K562 (cell line): Measurements from ENCODE around the gene UGT2A1. TPM values are rescaled to one million over a fixed set of nuclear protein-coding genes. Genes with fewer than 3 reads are reported as not detected.

ENCODE experiments used
- ATAC-seq: fragments of 200-7000 bp; cut with Tn5 transposase; 3 replicates; pipeline ENCODE4 v1.9.1; 2020; ENCODE audit warnings: moderate library complexity
- BruUV-seq: library from RNA; stranded (reverse); fragments of 400-500 nt; replicated peaks from 2 replicates; lab custom pipeline; 2021; lab: Mats Ljungman, UMichigan
- CTCF ChIA-PET: fragments of 300-600 bp; formaldehyde crosslinking; extraction: SDS; loops from one replicate; lab custom pipeline; 2021; ENCODE audit warnings: low intra/inter-chr PET ratio; lab: Yijun Ruan, JAX
- POLR2A ChIA-PET: fragments of 300-600, 350-650 bp; sonication (Branson Sonifier 250); formaldehyde crosslinking; extraction: SDS; loops from one replicate; lab custom pipeline; 2021; ENCODE audit warnings: antibody characterized with exemption, inconsistent platforms; lab: Yijun Ruan, JAX
- DNase-seq, 4 experiments: peaks; one replicate each; pipeline versions ENCODE4 v3.0.0 to v3.0.0-alpha.2; 2011 to 2018; ENCODE audit warnings: low spot score in 3 of 4, mixed read lengths in 3 of 4; ENCODE audit errors: extremely low read depth in 1 of 4
- FAIRE-seq: peaks from 2 replicates; lab custom pipeline; 2011; peaks lifted over from hg19 to GRCh38; lab: Jason Lieb, UNC
- H2AFZ ChIP-seq: 2 replicates; pipeline ENCODE4 v1.6.0; 2011; ENCODE audit warnings: low read depth, low read length, control low read depth, inconsistent platforms
- H3K27ac ChIP-seq: fragments of 200-600 bp; 3 replicates; pipeline ENCODE4 v1.8.0; 2011; ENCODE audit warnings: low read depth, mild to moderate bottlenecking, control low read depth, inconsistent platforms, low read length, moderate library complexity, mixed read lengths; ENCODE audit errors: extremely low read depth
- H3K27me3 ChIP-seq, 2 experiments: fragments of 300-600 bp in 1 of 2; 2 replicates in 1 of 2; 3 replicates in 1 of 2; pipeline versions ENCODE4 v1.6.0 to v1.8.0; 2011; ENCODE audit warnings: inconsistent platforms in 2 of 2, low read length in 2 of 2, mild to moderate bottlenecking in 1 of 2, mixed read lengths in 1 of 2, moderate library complexity in 1 of 2; ENCODE audit not compliant: control insufficient read depth in 2 of 2, insufficient read depth in 2 of 2
- H3K36me3 ChIP-seq: fragments of 300-600 bp; 3 replicates; pipeline ENCODE4 v1.8.0; 2011; ENCODE audit warnings: mild to moderate bottlenecking, low read length, inconsistent platforms; ENCODE audit not compliant: control insufficient read depth, insufficient read depth
- H3K4me1 ChIP-seq, 2 experiments: fragments of 200-600 bp in 1 of 2; replicated peaks in 1 of 2; 2 replicates in 1 of 2; 3 replicates in 1 of 2; pipeline versions ENCODE4 v1.5.1 to v1.8.0; 2011; ENCODE audit warnings: inconsistent platforms in 2 of 2, low read length in 2 of 2, mild to moderate bottlenecking in 1 of 2, mixed read lengths in 1 of 2, moderate library complexity in 1 of 2; ENCODE audit not compliant: control insufficient read depth in 2 of 2, insufficient read depth in 2 of 2
- H3K4me2 ChIP-seq: 2 replicates; pipeline ENCODE4 v1.6.1; 2011; ENCODE audit warnings: low read length, control low read depth, inconsistent platforms, mixed read lengths; ENCODE audit not compliant: insufficient read depth
- H3K4me3 ChIP-seq: fragments of 200-600 bp; sonication (generic), shearing (Covaris generic); 2 replicates; pipeline ENCODE4 v1.5.1; 2016; ENCODE audit warnings: control low read depth, inconsistent platforms
- H3K79me2 ChIP-seq: fragments of 200-600 bp; 3 replicates; pipeline ENCODE4 v1.8.0; 2011; ENCODE audit warnings: low read length, inconsistent platforms; ENCODE audit not compliant: control insufficient read depth, insufficient read depth
- H3K9ac ChIP-seq, 2 experiments: 2 replicates each; pipeline versions ENCODE4 v1.6.0 to v1.6.1; 2011; ENCODE audit warnings: low read depth in 2 of 2, low read length in 2 of 2, control low read depth in 1 of 2, inconsistent platforms in 1 of 2, mild to moderate bottlenecking in 1 of 2, mixed read lengths in 1 of 2; ENCODE audit not compliant: insufficient read depth in 1 of 2
- H3K9me1 ChIP-seq: one replicate; pipeline ENCODE4 v1.6.0; 2011; ENCODE audit warnings: inconsistent platforms, mild to moderate bottlenecking, low read length, moderate library complexity; ENCODE audit not compliant: control insufficient read depth, insufficient read depth
- H3K9me3 ChIP-seq: replicated peaks from 2 replicates; pipeline ENCODE4 v1.5.1; 2011; ENCODE audit warnings: low read depth, low read length, inconsistent platforms; ENCODE audit not compliant: control insufficient read depth, insufficient read depth
- H4K20me1 ChIP-seq: replicated peaks from 2 replicates; pipeline ENCODE4 v1.6.1; 2011; ENCODE audit warnings: low read length, inconsistent platforms, mixed read lengths; ENCODE audit not compliant: control insufficient read depth, insufficient read depth
- CREBBP ChIP-seq: IDR thresholded peaks from one replicate; pipeline ENCODE4 v1.6.1; 2012; ENCODE audit warnings: low read depth, mild to moderate bottlenecking, control low read depth, inconsistent platforms, low read length
- ELF4 ChIP-seq: fragments of 450-650 bp; formaldehyde crosslinking; IDR thresholded peaks from 2 replicates; pipeline ENCODE4 v1.4.0; 2022; ENCODE audit warnings: missing genetic modification characterization
- KAT2B ChIP-seq: IDR thresholded peaks from one replicate; pipeline ENCODE4 v1.6.1; 2012; ENCODE audit warnings: low read depth, mild to moderate bottlenecking, control low read depth, inconsistent platforms, low read length, moderate library complexity
- LEF1 ChIP-seq: fragments of 450-650 bp; IDR thresholded peaks from 2 replicates; pipeline ENCODE4 v1.6.1; 2016; ENCODE audit warnings: mild to moderate bottlenecking
- NR2C1 ChIP-seq, 2 experiments: fragments of 450-650 bp; IDR thresholded peaks; 2 replicates each; pipeline ENCODE4 v1.6.1; 2017; ENCODE audit warnings: mild to moderate bottlenecking in 2 of 2, antibody characterized with exemption in 1 of 2, inconsistent platforms in 1 of 2, missing compliant biosample characterization in 1 of 2, missing genetic modification characterization in 1 of 2
- NR2C2 ChIP-seq, 2 experiments: fragments of 200-800 bp in 1 of 2; sonication (Bioruptor generic) in 1 of 2; sonication (generic) in 1 of 2; formaldehyde crosslinking in 1 of 2; IDR thresholded peaks; 2 replicates each; pipeline versions ENCODE4 v1.6.1 to v1.8.0; 2016 to 2022; ENCODE audit warnings: mild to moderate bottlenecking in 1 of 2, missing compliant biosample characterization in 1 of 2, missing genetic modification characterization in 1 of 2, missing genetic modification reagents in 1 of 2
- PKNOX1 ChIP-seq: fragments of 450-650 bp; IDR thresholded peaks from 2 replicates; pipeline ENCODE4 v1.6.1; 2016
- RBM17 ChIP-seq: fragments of 200-400 bp; formaldehyde crosslinking; IDR thresholded peaks from 2 replicates; pipeline ENCODE4 v1.6.1; 2017; ENCODE audit warnings: low read depth, mild to moderate bottlenecking, low read length, borderline replicate concordance
- TAF7 ChIP-seq: fragments of 450-650 bp; IDR thresholded peaks from 2 replicates; pipeline ENCODE4 v1.6.1; 2016; ENCODE audit warnings: missing genetic modification characterization, missing compliant biosample characterization
- TFE3 ChIP-seq: fragments of 450-650 bp; formaldehyde crosslinking; IDR thresholded peaks from 2 replicates; pipeline ENCODE4 v1.4.0; 2020; ENCODE audit warnings: mild to moderate bottlenecking, mixed read lengths
- XRCC3 ChIP-seq: fragments of 450-650 bp; IDR thresholded peaks from 2 replicates; pipeline ENCODE4 v1.6.1; 2017; ENCODE audit warnings: mild to moderate bottlenecking, moderate library complexity
- XRCC5 ChIP-seq: fragments of 200-400 bp; formaldehyde crosslinking; IDR thresholded peaks from 2 replicates; pipeline ENCODE4 v1.6.1; 2017; ENCODE audit warnings: low read depth, mild to moderate bottlenecking, low read length
- ZNF778 ChIP-seq: fragments of 450-650 bp; formaldehyde crosslinking; IDR thresholded peaks from 2 replicates; pipeline ENCODE4 v1.4.0; 2020; ENCODE audit warnings: mild to moderate bottlenecking, moderate library complexity
- ZNF830 ChIP-seq: fragments of 250-450 bp; sonication (Bioruptor Pico); IDR thresholded peaks from 2 replicates; pipeline ENCODE4 v1.5.0; 2021; ENCODE audit warnings: mild to moderate bottlenecking
- WGBS: fragments of 100-300 bp; shearing (Covaris generic); methylation state at CpG from one replicate; pipeline ENCODE4 v1.1.6; 2016; ENCODE audit warnings: low coverage, mixed read lengths; ENCODE audit not compliant: insufficient coverage; ENCODE audit errors: missing lambda C conversion rate; 5-methylcytosine and 5-hydroxymethylcytosine counted together
- in situ Hi-C: fragments of 300-500 bp; cut with MboI; formaldehyde crosslinking; loops from 4 replicates; pipeline ENCODE4 v1.15.0; 2018; ENCODE audit warnings: inconsistent platforms, mixed read lengths
- intact Hi-C: fragments of 100-400 bp; cut with micrococcal nuclease; formaldehyde crosslinking; loops from 2 replicates; pipeline ENCODE4 v1.14.2; 2022
- polyA plus RNA-seq, 8 experiments: library from polyadenylated mRNA; depleted of rRNA in 4 of 8; stranded (reverse) in 5 of 8; unstranded in 3 of 8; fragments of >200 nt; fragmentation: Nextera tagmentation in 2 of 8; fragmentation: Illumina TruSeq in 1 of 8; extraction: Ambion mirVana in 2 of 8; extraction: Trizol in 1 of 8; gene quantifications; 2 replicates each; pipeline versions ENCODE4 v1.2.1 to v1.2.3, GENCODE V29; 2011 to 2014; ENCODE audit warnings: inconsistent platforms in 1 of 8, missing spikeins in 1 of 8
- total RNA-seq, 7 experiments: library from RNA; depleted of rRNA in 6 of 7; stranded (reverse); fragments of >200 nt in 6 of 7; fragmentation: Illumina TruSeq in 2 of 7; extraction: Trizol in 2 of 7; gene quantifications; 2 replicates each; pipeline versions ENCODE4 v1.2.1 to v1.2.3, GENCODE V29; 2011 to 2021; ENCODE audit warnings: low replicate concordance in 1 of 7
- TF ChIP-seq, protein P1 (sequence below): fragments of 450-650 bp; IDR thresholded peaks from 2 replicates; pipeline ENCODE4 v1.6.1; 2016; ENCODE audit warnings: low read depth, mild to moderate bottlenecking, moderate library complexity
- TF ChIP-seq, protein P2 (sequence below): conservative IDR thresholded peaks from 2 replicates; pipeline ENCODE4 v1.6.1; 2011; ENCODE audit warnings: low read depth, mild to moderate bottlenecking, low read length; ENCODE audit not compliant: control insufficient read depth

Gene UGT2A1
- total and polyA plus RNA-seq, 9 of the 15 experiments (the other 6 are each of a cell fraction or from before 2014, with no cell fraction given) = 0.03 TPM; not detected in 8

DNA sequence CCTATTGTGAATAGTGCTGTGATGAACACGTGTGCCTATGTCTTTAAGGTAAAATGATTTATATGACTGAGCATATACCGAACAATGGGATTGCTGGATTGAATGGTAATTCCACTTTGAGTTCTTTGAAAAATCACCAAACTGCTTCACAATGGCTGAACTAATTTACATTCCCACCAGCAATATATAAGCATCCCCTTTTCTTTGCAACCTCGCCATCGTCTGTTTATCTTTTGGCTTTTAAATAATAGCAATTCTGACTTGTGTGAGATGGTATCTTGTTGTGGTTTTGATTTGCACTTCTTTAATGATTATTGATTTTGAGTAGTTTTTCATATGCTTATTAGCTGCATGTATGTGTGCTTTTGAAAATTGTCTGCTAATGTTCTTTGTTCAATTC is 31.8 kb upstream of the UGT2A1 start:
- no peak for ATAC-seq
- Histone ChIP-seq H3K4me2 (no peak overlapping the region), H4K20me1 (no peaks in the 10 kb centered on the region), H3K79me2 (no peaks in the 10 kb centered on the region), H3K27me3 (no peaks in the 10 kb centered on the region), H3K9me1 (no peaks in the 10 kb centered on the region), H3K27ac (no peak overlapping the region), H3K9ac (no peak overlapping the region), H3K9me3 (no peaks in the 10 kb centered on the region), H3K4me1 (no peaks in the 10 kb centered on the region), H3K36me3 (no peaks in the 10 kb centered on the region), H3K4me3 (no peak overlapping the region), H2AFZ (no peak overlapping the region)
- no TSS peak for BruUV-seq
- POLR2A ChIA-PET = no interaction called here
- no peak for DNase-seq
- CTCF ChIA-PET = no interaction called here
- 3% methylated on average over 4 of the region's 4 CpGs for WGBS
- no peak for FAIRE-seq
- intact Hi-C loops (no loop called here), in situ Hi-C loops (loop anchor here (25.0 kb wide), 1 partner anchor 827 kb away; the partner anchor contains the start of gene AMTN)
- TF ChIP-seq ELF4 = no peak
- TF ChIP-seq, protein P1, sequence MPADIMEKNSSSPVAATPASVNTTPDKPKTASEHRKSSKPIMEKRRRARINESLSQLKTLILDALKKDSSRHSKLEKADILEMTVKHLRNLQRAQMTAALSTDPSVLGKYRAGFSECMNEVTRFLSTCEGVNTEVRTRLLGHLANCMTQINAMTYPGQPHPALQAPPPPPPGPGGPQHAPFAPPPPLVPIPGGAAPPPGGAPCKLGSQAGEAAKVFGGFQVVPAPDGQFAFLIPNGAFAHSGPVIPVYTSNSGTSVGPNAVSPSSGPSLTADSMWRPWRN = no peak
- no peak for TF ChIP-seq TAF7 (tag)
- no peak for TF ChIP-seq XRCC3
- TF ChIP-seq TFE3 = no peak
- no peak for TF ChIP-seq LEF1
- TF ChIP-seq ZNF830 (CRISPR knock-in tag) = no peak
- TF ChIP-seq ZNF778 (CRISPR knock-in tag) = no peak
- no peak for TF ChIP-seq PKNOX1
- no peak for TF ChIP-seq KAT2B
- no peak for TF ChIP-seq CREBBP
- TF ChIP-seq NR2C2 (CRISPR knock-in tag; IDR thresholded peaks at IDR 0.05) = no peak
- no peak for TF ChIP-seq NR2C2 (tag; IDR thresholded peaks at IDR 0.05)
- TF ChIP-seq RBM17 = no peak
- TF ChIP-seq XRCC5 = no peak
- TF ChIP-seq, protein P2, sequence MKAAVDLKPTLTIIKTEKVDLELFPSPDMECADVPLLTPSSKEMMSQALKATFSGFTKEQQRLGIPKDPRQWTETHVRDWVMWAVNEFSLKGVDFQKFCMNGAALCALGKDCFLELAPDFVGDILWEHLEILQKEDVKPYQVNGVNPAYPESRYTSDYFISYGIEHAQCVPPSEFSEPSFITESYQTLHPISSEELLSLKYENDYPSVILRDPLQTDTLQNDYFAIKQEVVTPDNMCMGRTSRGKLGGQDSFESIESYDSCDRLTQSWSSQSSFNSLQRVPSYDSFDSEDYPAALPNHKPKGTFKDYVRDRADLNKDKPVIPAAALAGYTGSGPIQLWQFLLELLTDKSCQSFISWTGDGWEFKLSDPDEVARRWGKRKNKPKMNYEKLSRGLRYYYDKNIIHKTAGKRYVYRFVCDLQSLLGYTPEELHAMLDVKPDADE = no peak
- TF ChIP-seq NR2C1 (IDR thresholded peaks at IDR 0.05) = no peak
- no peak for TF ChIP-seq NR2C1 (tag; IDR thresholded peaks at IDR 0.05)
